Kidney epithelial cell (primary cell): ENCODE data around the gene NTHL1. TPM values are rescaled to one million over a fixed set of nuclear protein-coding genes. Genes with fewer than 3 reads are reported as not detected.

Source experiments
- DNase-seq: peaks from one replicate; pipeline ENCODE4 v3.0.0-alpha.2; 2010; ENCODE audit warnings: low read depth
- H3K27me3 ChIP-seq: 2 replicates; pipeline ENCODE4 v1.6.0; 2011; ENCODE audit warnings: low read length; ENCODE audit not compliant: control insufficient read depth, insufficient read depth
- H3K36me3 ChIP-seq: 2 replicates; pipeline ENCODE4 v1.5.1; 2011; ENCODE audit warnings: low read length; ENCODE audit not compliant: control insufficient read depth, insufficient read depth
- H3K4me3 ChIP-seq: 2 replicates; pipeline ENCODE4 v1.5.1; 2011; ENCODE audit warnings: low read depth, mild to moderate bottlenecking, control low read depth, low read length
- CTCF ChIP-seq: IDR thresholded peaks from 2 replicates; pipeline ENCODE4 v1.5.1; 2011; ENCODE audit warnings: mild to moderate bottlenecking, moderate library complexity, low read length, control low read depth, inconsistent platforms; ENCODE audit not compliant: insufficient read depth, poor library complexity, severe bottlenecking
- total RNA-seq: library from RNA; depleted of rRNA; stranded (reverse); fragments of >200 nt; gene quantifications from 2 replicates; pipeline ENCODE4 v1.2.3, GENCODE V29; 2015

Gene NTHL1
- total RNA-seq, 1 donor from 2014 or later: 44.1 TPM

GRCh38 chr16:2058420-2058819 lies 10.8 kb upstream of the NTHL1 start:
- Histone ChIP-seq H3K4me3 (no peak overlapping the region), H3K36me3 (peaks cover 2% of the 10 kb centered on the region), H3K27me3 (no peaks in the 10 kb centered on the region)
- no peak for DNase-seq
- TF ChIP-seq CTCF: no peak

GRCh38 chr16:2057438-2057837 lies 9.8 kb upstream of the NTHL1 start:
- TF ChIP-seq CTCF: no peak
- DNase-seq: no peak
- no peak overlapping the region for H3K4me3 ChIP-seq
- H3K27me3 ChIP-seq: no peaks in the 10 kb centered on the region
- H3K36me3 ChIP-seq: peaks cover 2% of the 10 kb centered on the region

- DNase-seq: no peak
- Histone ChIP-seq H3K36me3 (peaks cover 2% of the 10 kb centered on the region), H3K4me3 (no peak overlapping the region), H3K27me3 (no peaks in the 10 kb centered on the region)
- TF ChIP-seq CTCF: peak; percentile 20
These were observed 9.2 kb upstream of the NTHL1 start for GRCh38 chr16:2056681-2057407.

- Histone ChIP-seq H3K4me3 (no peak overlapping the region), H3K36me3 (peaks cover 2% of the 10 kb centered on the region), H3K27me3 (no peaks in the 10 kb centered on the region)
- no peak for DNase-seq
- TF ChIP-seq CTCF: peak; percentile 1
These were observed 8.4 kb upstream of the NTHL1 start for GRCh38 chr16:2056077-2056476.

- TF ChIP-seq CTCF: no peak
- H3K27me3 ChIP-seq: no peaks in the 10 kb centered on the region
- peaks cover 2% of the 10 kb centered on the region for H3K36me3 ChIP-seq
- DNase-seq: no peak
- H3K4me3 ChIP-seq: no peak overlapping the region
These were observed 7.1 kb upstream of the NTHL1 start for GRCh38 chr16:2054543-2055245.

- no peak overlapping the region for H3K4me3 ChIP-seq
- TF ChIP-seq CTCF: no peak
- peaks cover 2% of the 10 kb centered on the region for H3K36me3 ChIP-seq
- DNase-seq: no peak
- H3K27me3 ChIP-seq: no peaks in the 10 kb centered on the region
These were observed 6.3 kb upstream of the NTHL1 start for GRCh38 chr16:2053897-2054296.
